H1 (cell line): ENCODE results near the gene TMEM126B. TPM values are rescaled to one million over a fixed set of nuclear protein-coding genes. Genes with fewer than 3 reads are reported as not detected.

Experiments
- CTCF ChIA-PET: fragments of 300-600 bp; sonication (Branson Sonifier 250); formaldehyde crosslinking; loops from one replicate; lab custom pipeline; 2021; ENCODE audit not compliant: partially characterized antibody; lab: Charles Lee
- POLR2A ChIA-PET: fragments of 300-600 bp; sonication (Branson Sonifier 250); formaldehyde crosslinking; loops from one replicate; lab custom pipeline; 2021; ENCODE audit warnings: inconsistent platforms; ENCODE audit not compliant: partially characterized antibody; lab: Charles Lee
- DNase-seq, 2 experiments: peaks; one replicate each; pipeline versions ENCODE4 v3.0.0 to v3.0.0-alpha.2; 2010 to 2022; ENCODE audit warnings: low spot score in 2 of 2, low read depth in 1 of 2, mixed read lengths in 1 of 2
- FAIRE-seq: peaks from 2 replicates; lab custom pipeline; 2011; peaks lifted over from hg19 to GRCh38; lab: Jason Lieb, UNC
- H2AFZ ChIP-seq: 2 replicates; pipeline ENCODE4 v1.8.1; 2012; ENCODE audit warnings: low read length, inconsistent platforms
- H2AK5ac ChIP-seq: 2 replicates; pipeline ENCODE4 v1.6.1; 2013; ENCODE audit warnings: low read depth, low read length
- H2BK120ac ChIP-seq: replicated peaks from 2 replicates; pipeline ENCODE3; 2013; ENCODE audit warnings: low read depth, low read length, inconsistent platforms
- H2BK12ac ChIP-seq: 2 replicates; pipeline ENCODE4 v1.6.1; 2013; ENCODE audit warnings: low read depth, low read length
- H2BK15ac ChIP-seq: 2 replicates; pipeline ENCODE4 v1.6.1; 2013; ENCODE audit warnings: low read length
- H2BK20ac ChIP-seq: 2 replicates; pipeline ENCODE4 v1.6.1; 2013; ENCODE audit warnings: low read length
- H2BK5ac ChIP-seq: 2 replicates; pipeline ENCODE4 v1.6.1; 2013; ENCODE audit warnings: low read depth, low read length
- H3K14ac ChIP-seq: 2 replicates; pipeline ENCODE4 v1.6.1; 2013; ENCODE audit warnings: inconsistent platforms; ENCODE audit not compliant: insufficient read length
- H3K18ac ChIP-seq: 2 replicates; pipeline ENCODE4 v1.6.1; 2013; ENCODE audit warnings: low read length; ENCODE audit errors: extremely low read depth
- H3K23ac ChIP-seq: 2 replicates; pipeline ENCODE4 v1.6.1; 2013; ENCODE audit warnings: inconsistent platforms; ENCODE audit not compliant: insufficient read length
- H3K23me2 ChIP-seq: 2 replicates; pipeline ENCODE4 v1.6.1; 2013; ENCODE audit warnings: low read depth, low read length
- H3K27ac ChIP-seq: 2 replicates; pipeline ENCODE4 v1.6.1; 2011; ENCODE audit warnings: low read depth, low read length, inconsistent platforms
- H3K27me3 ChIP-seq, 4 experiments: replicated peaks in 1 of 4; 1 replicate in 1 of 4; 2 replicates in 3 of 4; pipeline versions ENCODE4 v1.6.1 to v1.8.1; 2011 to 2013; ENCODE audit warnings: low read length in 3 of 4, mild to moderate bottlenecking in 3 of 4, inconsistent platforms in 2 of 4, mixed read lengths in 2 of 4, moderate library complexity in 1 of 4; ENCODE audit not compliant: control insufficient read depth in 3 of 4, insufficient read depth in 3 of 4; ENCODE audit errors: extremely low read depth in 1 of 4
- H3K36me3 ChIP-seq, 4 experiments: 2 replicates each; pipeline versions ENCODE4 v1.6.1 to v1.8.1; 2011 to 2013; ENCODE audit warnings: mild to moderate bottlenecking in 4 of 4, low read length in 3 of 4, moderate library complexity in 2 of 4, control low read depth in 1 of 4, inconsistent platforms in 1 of 4; ENCODE audit not compliant: insufficient read depth in 4 of 4, control insufficient read depth in 2 of 4
- H3K4ac ChIP-seq: replicated peaks from 2 replicates; pipeline ENCODE3; 2013; ENCODE audit warnings: low read length, low read depth, mixed read lengths, inconsistent platforms; ENCODE audit not compliant: insufficient read length
- H3K4me1 ChIP-seq, 4 experiments: replicated peaks in 1 of 4; 1 replicate in 1 of 4; 2 replicates in 3 of 4; pipeline versions ENCODE4 v1.6.1 to v1.8.1; 2011 to 2013; ENCODE audit warnings: low read length in 3 of 4, inconsistent platforms in 2 of 4, mixed read lengths in 1 of 4; ENCODE audit not compliant: insufficient read depth in 4 of 4, control insufficient read depth in 3 of 4
- H3K4me2 ChIP-seq, 2 experiments: 2 replicates each; pipeline versions ENCODE4 v1.6.1 to v1.8.1; 2011 to 2013; ENCODE audit warnings: low read depth in 2 of 2, low read length in 2 of 2, control low read depth in 1 of 2, inconsistent platforms in 1 of 2, mild to moderate bottlenecking in 1 of 2; ENCODE audit not compliant: insufficient read depth in 1 of 2
- H3K4me3 ChIP-seq, 4 experiments: fragments of 200-600, 300-600 bp in 1 of 4; sonication (generic), shearing (Covaris generic), sonication (Bioruptor Twin) in 1 of 4; 2 replicates each; pipeline versions ENCODE4 v1.5.1 to v1.8.1; 2011 to 2016; ENCODE audit warnings: low read length in 4 of 4, low read depth in 3 of 4, control low read depth in 2 of 4, inconsistent platforms in 2 of 4, mild to moderate bottlenecking in 2 of 4, mixed read lengths in 1 of 4, moderate library complexity in 1 of 4; ENCODE audit not compliant: insufficient read depth in 2 of 4; ENCODE audit errors: extremely low read depth in 1 of 4
- H3K56ac ChIP-seq: replicated peaks from 2 replicates; pipeline ENCODE3; 2013; ENCODE audit warnings: low read depth, mild to moderate bottlenecking, mixed read lengths, low read length, inconsistent platforms; ENCODE audit not compliant: insufficient read length
- H3K79me1 ChIP-seq: 2 replicates; pipeline ENCODE4 v1.6.1; 2013; ENCODE audit warnings: low read depth, low read length, control low read depth
- H3K79me2 ChIP-seq, 2 experiments: 2 replicates each; pipeline versions ENCODE4 v1.6.1 to v1.8.1; 2012 to 2013; ENCODE audit warnings: low read length in 2 of 2, mild to moderate bottlenecking in 2 of 2, inconsistent platforms in 1 of 2; ENCODE audit not compliant: insufficient read depth in 2 of 2, control insufficient read depth in 1 of 2
- H3K9ac ChIP-seq, 4 experiments: replicated peaks in 1 of 4; 1 replicate in 1 of 4; 2 replicates in 3 of 4; pipeline versions ENCODE4 v1.6.1 to v1.8.1; 2011 to 2013; ENCODE audit warnings: low read depth in 3 of 4, low read length in 3 of 4, control low read depth in 2 of 4, mild to moderate bottlenecking in 2 of 4, moderate library complexity in 2 of 4, inconsistent platforms in 1 of 4; ENCODE audit errors: extremely low read depth in 1 of 4
- H3K9me3 ChIP-seq, 2 experiments: 2 replicates each; pipeline versions ENCODE4 v1.6.1 to v1.8.1; 2012 to 2013; ENCODE audit warnings: mild to moderate bottlenecking in 2 of 2, moderate library complexity in 2 of 2, control low read depth in 1 of 2, inconsistent platforms in 1 of 2, low read depth in 1 of 2, low read length in 1 of 2, mixed read lengths in 1 of 2; ENCODE audit not compliant: insufficient read depth in 2 of 2
- H4K20me1 ChIP-seq, 2 experiments: replicated peaks in 1 of 2; 2 replicates each; pipeline versions ENCODE3 to v1.8.1; 2011 to 2013; ENCODE audit warnings: inconsistent platforms in 2 of 2, low read length in 2 of 2, mild to moderate bottlenecking in 1 of 2; ENCODE audit not compliant: insufficient read depth in 2 of 2, control insufficient read depth in 1 of 2
- H4K5ac ChIP-seq: 2 replicates; pipeline ENCODE4 v1.6.1; 2013; ENCODE audit warnings: low read length, low read depth, mixed read lengths, inconsistent platforms; ENCODE audit not compliant: insufficient read length
- H4K8ac ChIP-seq: 2 replicates; pipeline ENCODE4 v1.8.0; 2013; ENCODE audit warnings: mild to moderate bottlenecking, moderate library complexity, low read length, inconsistent platforms; ENCODE audit not compliant: insufficient read depth; ENCODE audit errors: extremely low read depth
- H4K91ac ChIP-seq: replicated peaks from 2 replicates; pipeline ENCODE3; 2013; ENCODE audit warnings: low read length, mixed read lengths, inconsistent platforms; ENCODE audit not compliant: insufficient read length
- ATF2 ChIP-seq: IDR thresholded peaks from 2 replicates; pipeline ENCODE4 v1.6.1; 2012; ENCODE audit warnings: low read length, inconsistent platforms
- E2F6 ChIP-seq: IDR thresholded peaks from 2 replicates; pipeline ENCODE4 v1.6.1; 2012; ENCODE audit warnings: inconsistent platforms
- POU5F1 ChIP-seq: IDR thresholded peaks from 2 replicates; pipeline ENCODE4 v1.6.1; 2011; ENCODE audit warnings: low read depth, mild to moderate bottlenecking, low read length, moderate library complexity
- RNF2 ChIP-seq: fragments of 200-900, 300-1000 bp; sonication (generic); IDR thresholded peaks from 2 replicates; pipeline ENCODE4 v1.7.1; 2016; ENCODE audit warnings: borderline replicate concordance, low read depth, mild to moderate bottlenecking, antibody characterized with exemption, low read length; ENCODE audit not compliant: poor library complexity, severe bottlenecking; ENCODE audit errors: missing control alignments
- SIRT6 ChIP-seq: IDR thresholded peaks from one replicate; pipeline ENCODE4 v1.7.1; 2012; ENCODE audit warnings: low read length, inconsistent platforms
- TAF7 ChIP-seq: optimal IDR thresholded peaks from 2 replicates; pipeline ENCODE3; 2011; ENCODE audit warnings: low read depth, mild to moderate bottlenecking, inconsistent platforms, low read length, moderate library complexity, borderline replicate concordance
- WGBS, 2 experiments: shearing (Covaris generic) in 1 of 2; methylation state at CpG; one replicate each; pipeline versions ENCODE4 v1.1.6 to v1.1.7; 2013 to 2015; ENCODE audit warnings: low lambda C conversion rate in 2 of 2, mixed read lengths in 2 of 2, inconsistent platforms in 1 of 2, low coverage in 1 of 2, missing lambda C conversion rate in 1 of 2; ENCODE audit not compliant: insufficient replicate concordance in 2 of 2, insufficient coverage in 1 of 2, insufficient read length in 1 of 2; ENCODE audit errors: extremely low coverage in 1 of 2, missing lambda C conversion rate in 1 of 2; 5-methylcytosine and 5-hydroxymethylcytosine counted together
- polyA plus RNA-seq, 7 experiments: library from polyadenylated mRNA; depleted of rRNA in 3 of 7; stranded (reverse) in 5 of 7; unstranded in 2 of 7; fragments of >200 nt in 5 of 7; fragments of 200-250 nt in 2 of 7; gene quantifications; 1 replicate in 5 of 7; 2 replicates in 1 of 7; 4 replicates in 1 of 7; pipeline versions ENCODE4 v1.2.1 to v1.2.3, GENCODE V29; 2011 to 2013; ENCODE audit warnings: missing spikeins in 2 of 7, mixed read lengths in 2 of 7
- total RNA-seq: library from RNA; stranded (reverse); fragmentation: NEBNext Ultra II Directional; extraction: Animal tissue kit (Norgen Biotek cat#: 25700); gene quantifications from 2 replicates; pipeline ENCODE4 v1.2.1, GENCODE V29; 2021

The TMEM126B gene
- total and polyA plus RNA-seq, 2 of the 8 experiments (the other 6 are each of a cell fraction or from before 2014, with no cell fraction given) = 85.6 to 101 TPM

- Histone ChIP-seq H3K4ac (no peak overlapping the region), H2BK15ac (no peak overlapping the region), H3K56ac (no peak overlapping the region), H3K23me2 (peaks cover 2% of the 10 kb centered on the region; the same call in 1 of the 2 replicates), H2BK20ac (no peak overlapping the region), H3K79me2 (no peaks in the 10 kb centered on the region), H4K8ac (no peak overlapping the region), H2BK12ac (no peak overlapping the region), H2AFZ (no peak overlapping the region), H3K4me3 (no peak overlapping the region), H4K20me1 (no peaks in the 10 kb centered on the region), H3K4me1 (no peaks in the 10 kb centered on the region), H3K36me3 (no peaks in the 10 kb centered on the region), H3K14ac (no peak overlapping the region), H4K91ac (no peak overlapping the region), H2BK5ac (no peak overlapping the region), H3K18ac (no peak overlapping the region), H3K23ac (no peak overlapping the region), H2AK5ac (no peak overlapping the region), H3K79me1 (no peaks in the 10 kb centered on the region), H3K27me3 (no peaks in the 10 kb centered on the region), H3K9me3 (peaks cover 3% of the 10 kb centered on the region in 2 experiments; a peak in 1 of 4 replicates), H3K4me2 (no peak overlapping the region), H3K27ac (no peak overlapping the region), H4K5ac (no peak overlapping the region), H2BK120ac (no peak overlapping the region), H3K9ac (no peak overlapping the region)
- CTCF ChIA-PET = no interaction called here
- no peak for DNase-seq
- TF ChIP-seq ATF2 (no peak), RNF2 (no peak), POU5F1 (no peak), TAF7 (no peak), SIRT6 (no peak), E2F6 (no peak)
- no peak for FAIRE-seq
- 95% methylated on average over 2 of the region's 2 CpGs; no CpG with 5 or more reads in 1 of the 2 experiments for WGBS, 2 experiments
- POLR2A ChIA-PET = no interaction called here
Measured at GRCh38 chr11:85582111-85582510, 46.3 kb upstream of the TMEM126B start.
